SJSA1 (cell line): ENCODE measurements around the gene PTGIS. TPM values are rescaled to one million over a fixed set of nuclear protein-coding genes. Genes with fewer than 3 reads are reported as not detected.

Source experiments
- DNase-seq, 2 experiments: peaks; one replicate each; pipeline ENCODE4 v3.0.0-alpha.2; 2015 to 2020; ENCODE audit warnings: low spot score in 2 of 2, low read depth in 1 of 2
- H3K27ac ChIP-seq: fragments of 250-450 bp; sonication (Bioruptor Pico); 2 replicates; pipeline ENCODE4 v1.5.1; 2020; ENCODE audit warnings: mild to moderate bottlenecking, moderate library complexity
- H3K27me3 ChIP-seq: fragments of 250-450 bp; sonication (Bioruptor Pico); replicated peaks from 2 replicates; pipeline ENCODE4 v1.5.1; 2020; ENCODE audit warnings: mild to moderate bottlenecking, moderate library complexity
- H3K36me3 ChIP-seq: fragments of 250-450 bp; sonication (Bioruptor Pico); 2 replicates; pipeline ENCODE4 v1.5.1; 2020; ENCODE audit warnings: mild to moderate bottlenecking
- H3K4me1 ChIP-seq: fragments of 250-450 bp; sonication (Bioruptor Pico); replicated peaks from 2 replicates; pipeline ENCODE4 v1.6.1; 2021; ENCODE audit warnings: mild to moderate bottlenecking
- H3K4me3 ChIP-seq: fragments of 250-450 bp; sonication (Bioruptor Pico); 2 replicates; pipeline ENCODE4 v1.5.1; 2020; ENCODE audit warnings: mild to moderate bottlenecking
- H3K9me3 ChIP-seq: fragments of 250-450 bp; sonication (Bioruptor Pico); replicated peaks from 2 replicates; pipeline ENCODE4 v1.5.1; 2020; ENCODE audit warnings: mild to moderate bottlenecking
- total RNA-seq: library from RNA; depleted of rRNA; stranded (reverse); fragments of >200 nt; shearing (Covaris generic); gene quantifications from 2 replicates; pipeline ENCODE4 v1.2.3, GENCODE V29; 2014; rRNA removed

The PTGIS gene
- total RNA-seq, 1 experiment from 2014 or later: not detected

DNA sequence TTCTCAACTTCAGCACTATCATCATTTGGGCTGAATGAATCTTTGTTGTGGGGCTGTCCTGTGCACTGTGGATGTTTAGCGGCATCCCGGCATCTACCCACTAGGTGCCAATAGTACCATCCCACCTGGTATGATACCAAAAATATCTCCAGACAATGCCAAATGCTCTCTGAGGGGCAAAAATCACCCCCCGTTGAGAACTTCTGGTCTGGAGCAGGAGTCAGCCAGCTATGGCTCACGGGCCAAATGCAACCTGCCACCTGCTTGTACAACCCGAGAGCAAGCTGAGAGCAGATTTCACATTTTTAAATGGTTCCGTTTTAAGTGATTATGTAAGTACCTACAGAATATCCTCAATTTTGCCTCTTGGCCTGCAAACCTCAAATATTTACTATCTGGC, 112.2 kb downstream of the PTGIS start:
- no peak for DNase-seq
- Histone ChIP-seq H3K36me3 (no peaks in the 10 kb centered on the region), H3K27me3 (no peaks in the 10 kb centered on the region), H3K4me1 (no peaks in the 10 kb centered on the region), H3K4me3 (no peak overlapping the region), H3K9me3 (no peaks in the 10 kb centered on the region), H3K27ac (no peak overlapping the region)

Other genes with a start within 250 kb of the PTGIS start
- gene KCNB1, start 85.5 kb downstream of the PTGIS start, total RNA-seq: 0.05 TPM in 1 of 2 replicates, not detected in the other
- gene B4GALT5, start 145.7 kb upstream of the PTGIS start, total RNA-seq: 15.5 and 22.0 TPM in 2 replicates
- 0.97 and 5.5 TPM in 2 replicates for gene SLC9A8, start 244.7 kb upstream of the PTGIS start, total RNA-seq